C4-2B (cell line): ENCODE measurements around the gene GPR139.

Experiments
- ZFX ChIP-seq: fragments of 450-650 bp; IDR thresholded peaks from 2 replicates; pipeline ENCODE4 v1.6.1; 2017
- TF ChIP-seq, protein P1 (sequence below): fragments of 450-650 bp; conservative IDR thresholded peaks from 2 replicates; pipeline ENCODE4 v1.5.1; 2017; ENCODE audit warnings: mild to moderate bottlenecking

GRCh38 chr16:20004931-20005330 lies 68.8 kb downstream of the GPR139 start:
- TF ChIP-seq, protein P1, sequence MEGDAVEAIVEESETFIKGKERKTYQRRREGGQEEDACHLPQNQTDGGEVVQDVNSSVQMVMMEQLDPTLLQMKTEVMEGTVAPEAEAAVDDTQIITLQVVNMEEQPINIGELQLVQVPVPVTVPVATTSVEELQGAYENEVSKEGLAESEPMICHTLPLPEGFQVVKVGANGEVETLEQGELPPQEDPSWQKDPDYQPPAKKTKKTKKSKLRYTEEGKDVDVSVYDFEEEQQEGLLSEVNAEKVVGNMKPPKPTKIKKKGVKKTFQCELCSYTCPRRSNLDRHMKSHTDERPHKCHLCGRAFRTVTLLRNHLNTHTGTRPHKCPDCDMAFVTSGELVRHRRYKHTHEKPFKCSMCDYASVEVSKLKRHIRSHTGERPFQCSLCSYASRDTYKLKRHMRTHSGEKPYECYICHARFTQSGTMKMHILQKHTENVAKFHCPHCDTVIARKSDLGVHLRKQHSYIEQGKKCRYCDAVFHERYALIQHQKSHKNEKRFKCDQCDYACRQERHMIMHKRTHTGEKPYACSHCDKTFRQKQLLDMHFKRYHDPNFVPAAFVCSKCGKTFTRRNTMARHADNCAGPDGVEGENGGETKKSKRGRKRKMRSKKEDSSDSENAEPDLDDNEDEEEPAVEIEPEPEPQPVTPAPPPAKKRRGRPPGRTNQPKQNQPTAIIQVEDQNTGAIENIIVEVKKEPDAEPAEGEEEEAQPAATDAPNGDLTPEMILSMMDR = peak; percentile 30
- no peak for TF ChIP-seq ZFX
